Fibroblast of skin of left biceps (primary cell): ENCODE measurements around the gene FAHD2A.
"Not testable (repeated sequence)": the region's sequence is repeated elsewhere in the genome, so short reads cannot be mapped to it uniquely, and the experiment has no call there.

Experiments used
- DNase-seq, 2 experiments: peaks; one replicate each; pipeline ENCODE4 v3.0.0-alpha.2; 2013; ENCODE audit warnings: low read depth in 2 of 2

Gene FAHD2A

GRCh38 chr2:95435162-95435871 lies 32.8 kb downstream of the FAHD2A start:
- DNase-seq = not testable (repeated sequence)

- not testable (repeated sequence) for DNase-seq
These were observed 33.3 kb downstream of the FAHD2A start for GRCh38 chr2:95435872-95436209.

GRCh38 chr2:95442474-95443099 lies 40.1 kb downstream of the FAHD2A start:
- not testable (repeated sequence) for DNase-seq

GRCh38 chr2:95445317-95445716 lies 42.8 kb downstream of the FAHD2A start:
- not testable (repeated sequence) for DNase-seq

GRCh38 chr2:95463292-95463691 lies 60.8 kb downstream of the FAHD2A start:
- DNase-seq = not testable (repeated sequence)
